GM23338 (cell line): Measurements from ENCODE around the gene PLA2G12A. TPM values are rescaled to one million over a fixed set of nuclear protein-coding genes. Genes with fewer than 3 reads are reported as not detected.

Experiments used
- ATAC-seq: fragments of 200-7000 bp; cut with Tn5 transposase; 3 replicates; pipeline ENCODE4 v1.9.1; 2020
- DNase-seq: peaks from one replicate; pipeline ENCODE4 v3.0.0-alpha.2; 2015; ENCODE audit warnings: low spot score
- H2AFZ ChIP-seq: fragments of 200-600 bp; sonication (generic); 2 replicates; pipeline ENCODE4 v1.8.0; 2016; ENCODE audit warnings: antibody characterized with exemption, mild to moderate bottlenecking, moderate library complexity
- H3F3A ChIP-seq: fragments of 200-600 bp; sonication (generic); replicated peaks from 2 replicates; pipeline ENCODE4 v1.8.0; 2017; ENCODE audit warnings: antibody characterized with exemption, mixed run types, low read depth
- H3K27ac ChIP-seq: fragments of 200-600 bp; sonication (generic); 2 replicates; pipeline ENCODE4 v1.6.1; 2016; ENCODE audit warnings: low read depth
- H3K27me3 ChIP-seq: fragments of 200-600 bp; sonication (generic); 2 replicates; pipeline ENCODE4 v1.8.0; 2016; ENCODE audit warnings: mild to moderate bottlenecking, mixed run types, moderate library complexity; ENCODE audit not compliant: insufficient read depth
- H3K36me3 ChIP-seq: fragments of 200-600 bp; sonication (generic); 2 replicates; pipeline ENCODE4 v1.8.0; 2016; ENCODE audit warnings: mild to moderate bottlenecking; ENCODE audit not compliant: insufficient read depth
- H3K4me1 ChIP-seq: fragments of 200-600 bp; sonication (generic); 2 replicates; pipeline ENCODE4 v1.8.0; 2016; ENCODE audit warnings: mild to moderate bottlenecking, moderate library complexity; ENCODE audit not compliant: insufficient read depth
- H3K4me2 ChIP-seq: fragments of 200-600 bp; sonication (generic); 2 replicates; pipeline ENCODE4 v1.7.1; 2017; ENCODE audit warnings: mixed run types
- H3K4me3 ChIP-seq: fragments of 200-600 bp; sonication (generic); 2 replicates; pipeline ENCODE4 v1.6.1; 2016; ENCODE audit warnings: mixed run types
- H3K79me2 ChIP-seq: fragments of 200-600 bp; sonication (generic); replicated peaks from 2 replicates; pipeline ENCODE4 v1.8.0; 2017; ENCODE audit warnings: mild to moderate bottlenecking; ENCODE audit not compliant: insufficient read depth
- H3K9me2 ChIP-seq: fragments of 200-600 bp; sonication (generic); 2 replicates; pipeline ENCODE4 v1.8.0; 2017; ENCODE audit not compliant: insufficient read depth
- H4K20me1 ChIP-seq: fragments of 200-600 bp; sonication (generic); replicated peaks from 2 replicates; pipeline ENCODE4 v1.8.0; 2017; ENCODE audit warnings: mild to moderate bottlenecking; ENCODE audit not compliant: insufficient read depth
- H3K27ac Mint-ChIP-seq: 2 replicates; pipeline ENCODE4 v1.8.0; 2020; ENCODE audit warnings: inconsistent platforms, mild to moderate bottlenecking, moderate library complexity, mixed read lengths
- H3K27me3 Mint-ChIP-seq: 3 replicates; pipeline ENCODE4 v1.8.0; 2022; ENCODE audit warnings: low read depth, mild to moderate bottlenecking, moderate library complexity, mixed read lengths, inconsistent platforms; ENCODE audit not compliant: insufficient read depth, poor library complexity
- H3K36me3 Mint-ChIP-seq: 3 replicates; pipeline ENCODE4 v1.8.0; 2021; ENCODE audit warnings: low read depth, mild to moderate bottlenecking, inconsistent platforms, moderate library complexity, mixed read lengths
- H3K4me1 Mint-ChIP-seq: 3 replicates; pipeline ENCODE4 v1.8.0; 2020; ENCODE audit warnings: mild to moderate bottlenecking, inconsistent platforms, mixed read lengths
- H3K4me3 Mint-ChIP-seq: 3 replicates; pipeline ENCODE4 v1.8.0; 2021; ENCODE audit warnings: moderate library complexity, mild to moderate bottlenecking, inconsistent platforms, mixed read lengths
- H3K9me3 Mint-ChIP-seq: 3 replicates; pipeline ENCODE4 v1.8.0; 2020; ENCODE audit warnings: moderate library complexity, mild to moderate bottlenecking, inconsistent platforms, mixed read lengths
- CREB1 ChIP-seq: fragments of 250-450 bp; sonication (Bioruptor Pico); IDR thresholded peaks from 2 replicates; pipeline ENCODE4 v1.5.0; 2020; ENCODE audit warnings: low read depth, mild to moderate bottlenecking, moderate library complexity
- ETS1 ChIP-seq: IDR thresholded peaks from 2 replicates; pipeline ENCODE4 v1.6.1; 2016; ENCODE audit warnings: antibody characterized with exemption
- EZH2 ChIP-seq: fragments of 200-600 bp; sonication (generic); IDR thresholded peaks from one replicate; pipeline ENCODE4 v1.8.0; 2017; ENCODE audit warnings: antibody characterized with exemption, mild to moderate bottlenecking, low read depth; ENCODE audit not compliant: unreplicated experiment
- EZH2phosphoT487 ChIP-seq: fragments of 200-600 bp; sonication (generic); IDR thresholded peaks from one replicate; pipeline ENCODE4 v1.8.1; 2018; ENCODE audit warnings: antibody characterized with exemption; ENCODE audit not compliant: unreplicated experiment
- JUNB ChIP-seq: IDR thresholded peaks from one replicate; pipeline ENCODE4 v1.6.1; 2016; ENCODE audit warnings: antibody characterized with exemption; ENCODE audit not compliant: unreplicated experiment
- NANOG ChIP-seq: IDR thresholded peaks from 2 replicates; pipeline ENCODE4 v1.6.1; 2016; ENCODE audit warnings: antibody characterized with exemption, borderline replicate concordance
- POLR2AphosphoS5 ChIP-seq: IDR thresholded peaks from 2 replicates; pipeline ENCODE4 v1.6.1; 2016; ENCODE audit warnings: antibody characterized with exemption, low read depth
- REST ChIP-seq: IDR thresholded peaks from one replicate; pipeline ENCODE4 v1.6.1; 2018; ENCODE audit warnings: antibody characterized with exemption; ENCODE audit not compliant: unreplicated experiment
- STAT1 ChIP-seq: IDR thresholded peaks from one replicate; pipeline ENCODE4 v1.6.1; 2016; ENCODE audit warnings: antibody characterized with exemption; ENCODE audit not compliant: unreplicated experiment
- ZNF114 ChIP-seq: fragments of 250-450 bp; sonication (Bioruptor Pico); IDR thresholded peaks from 2 replicates; pipeline ENCODE4 v1.5.0; 2020; ENCODE audit warnings: mild to moderate bottlenecking, moderate library complexity
- ZNF331 ChIP-seq: fragments of 250-450 bp; sonication (Bioruptor Pico); IDR thresholded peaks from 2 replicates; pipeline ENCODE4 v1.5.0; 2020; ENCODE audit warnings: low read depth, mild to moderate bottlenecking, moderate library complexity
- ZNF462 ChIP-seq: fragments of 250-450 bp; sonication (Bioruptor Pico); IDR thresholded peaks from 2 replicates; pipeline ENCODE4 v1.5.0; 2020; ENCODE audit warnings: mild to moderate bottlenecking, moderate library complexity
- polyA plus RNA-seq: library from polyadenylated mRNA; unstranded; fragments of >200 nt; fragmentation: Nextera tagmentation; extraction: Ambion mirVana; gene quantifications from 2 replicates; pipeline ENCODE4 v1.2.1, GENCODE V29; 2016
- total RNA-seq: library from RNA; depleted of rRNA; stranded (reverse); fragments of >200 nt; shearing (Covaris generic); gene quantifications from 2 replicates; pipeline ENCODE4 v1.2.3, GENCODE V29; 2014

The PLA2G12A gene
- total and polyA plus RNA-seq, 2 experiments from 2014 or later: 30.8 to 70.7 TPM

- DNase-seq: no peak
- no peaks in the 10 kb centered on the region for H3K27me3 Mint-ChIP-seq
- Histone ChIP-seq H3K27ac (no peak overlapping the region), H3K36me3 (no peaks in the 10 kb centered on the region), H3K9me2 (no peaks in the 10 kb centered on the region), H3K4me1 (no peaks in the 10 kb centered on the region), H3K4me2 (no peak overlapping the region), H3K27me3 (no peaks in the 10 kb centered on the region), H2AFZ (no peak overlapping the region), H4K20me1 (no peaks in the 10 kb centered on the region), H3K79me2 (no peaks in the 10 kb centered on the region), H3K4me3 (no peak overlapping the region), H3F3A (no peaks in the 10 kb centered on the region)
- ATAC-seq: no peak
- peaks cover 5% of the 10 kb centered on the region; the same call in 2 of the 3 replicates for H3K4me1 Mint-ChIP-seq
- no peak overlapping the region for H3K4me3 Mint-ChIP-seq
- TF ChIP-seq STAT1 (no peak), NANOG (no peak), ZNF114 (CRISPR knock-in tag) (no peak), EZH2 (no peak), CREB1 (CRISPR knock-in tag) (no peak), ZNF331 (CRISPR knock-in tag) (no peak), REST (no peak), EZH2phosphoT487 (no peak), POLR2AphosphoS5 (no peak)
- H3K27ac Mint-ChIP-seq: no peak overlapping the region
- no peaks in the 10 kb centered on the region for H3K36me3 Mint-ChIP-seq
- no peaks in the 10 kb centered on the region for H3K9me3 Mint-ChIP-seq
These were observed 18.2 kb upstream of the PLA2G12A start for GRCh38 chr4:109748114-109748513.

GRCh38 chr4:109746728-109747127, 16.9 kb upstream of the PLA2G12A start:
- Histone ChIP-seq H4K20me1 (no peaks in the 10 kb centered on the region), H3K79me2 (no peaks in the 10 kb centered on the region), H3K4me1 (no peaks in the 10 kb centered on the region), H3K4me2 (no peak overlapping the region), H3K27me3 (no peaks in the 10 kb centered on the region), H3F3A (no peaks in the 10 kb centered on the region), H3K27ac (no peak overlapping the region), H3K4me3 (no peak overlapping the region), H3K9me2 (no peaks in the 10 kb centered on the region), H3K36me3 (no peaks in the 10 kb centered on the region), H2AFZ (no peak overlapping the region)
- no peak for ATAC-seq
- Mint-ChIP-seq H3K27me3 (no peaks in the 10 kb centered on the region), H3K4me1 (peaks cover 5% of the 10 kb centered on the region; the same call in 2 of the 3 replicates), H3K4me3 (no peak overlapping the region), H3K27ac (no peak overlapping the region), H3K9me3 (no peaks in the 10 kb centered on the region), H3K36me3 (no peaks in the 10 kb centered on the region)
- no peak for DNase-seq
- no peak for TF ChIP-seq EZH2
- TF ChIP-seq CREB1 (CRISPR knock-in tag): no peak
- TF ChIP-seq ZNF331 (CRISPR knock-in tag): no peak
- no peak for TF ChIP-seq EZH2phosphoT487
- TF ChIP-seq NANOG: no peak
- no peak for TF ChIP-seq JUNB
- no peak for TF ChIP-seq STAT1
- TF ChIP-seq ZNF462 (CRISPR knock-in tag): no peak
- no peak for TF ChIP-seq ETS1
